SJCRH30 (cell line): ENCODE measurements around the gene RTF2. TPM values are rescaled to one million over a fixed set of nuclear protein-coding genes. Genes with fewer than 3 reads are reported as not detected.

Experiments
- DNase-seq, 2 experiments: peaks; one replicate each; pipeline ENCODE4 v3.0.0-alpha.2; 2015 to 2020
- H3K27ac ChIP-seq: fragments of 250-450 bp; sonication (Bioruptor Pico); 2 replicates; pipeline ENCODE4 v1.5.1; 2020; ENCODE audit warnings: mild to moderate bottlenecking, moderate library complexity
- H3K27me3 ChIP-seq: fragments of 250-450 bp; sonication (Bioruptor Pico); 2 replicates; pipeline ENCODE4 v1.5.1; 2020; ENCODE audit warnings: mild to moderate bottlenecking, moderate library complexity
- H3K36me3 ChIP-seq: fragments of 250-450 bp; sonication (Bioruptor Pico); 2 replicates; pipeline ENCODE4 v1.5.1; 2020; ENCODE audit warnings: mild to moderate bottlenecking, moderate library complexity
- H3K4me1 ChIP-seq: fragments of 250-450 bp; sonication (Bioruptor Pico); 2 replicates; pipeline ENCODE4 v1.5.1; 2020; ENCODE audit warnings: mild to moderate bottlenecking, moderate library complexity
- H3K4me3 ChIP-seq: fragments of 250-450 bp; sonication (Bioruptor Pico); 2 replicates; pipeline ENCODE4 v1.5.1; 2020; ENCODE audit warnings: mild to moderate bottlenecking, moderate library complexity
- H3K9me3 ChIP-seq: fragments of 250-450 bp; sonication (Bioruptor Pico); replicated peaks from 2 replicates; pipeline ENCODE4 v1.5.1; 2020; ENCODE audit warnings: mild to moderate bottlenecking, moderate library complexity
- total RNA-seq: library from RNA; depleted of rRNA; stranded (reverse); fragments of >200 nt; shearing (Covaris generic); gene quantifications from 2 replicates; pipeline ENCODE4 v1.2.3, GENCODE V29; 2014

The RTF2 gene
- total RNA-seq, 1 experiment from 2014 or later = 199 TPM

GRCh38 chr20:56430461-56430860, 38.0 kb upstream of the RTF2 start:
- Histone ChIP-seq H3K27ac (no peak overlapping the region), H3K27me3 (no peaks in the 10 kb centered on the region), H3K4me1 (peaks cover 29% of the 10 kb centered on the region)

GRCh38 chr20:56430957-56431356, 37.5 kb upstream of the RTF2 start:
- DNase-seq = no peak
- Histone ChIP-seq H3K27ac (peak overlapping the region; percentile 81), H3K9me3 (no peaks in the 10 kb centered on the region), H3K27me3 (no peaks in the 10 kb centered on the region), H3K4me1 (peaks cover 29% of the 10 kb centered on the region), H3K4me3 (no peak overlapping the region), H3K36me3 (no peaks in the 10 kb centered on the region)

More at GRCh38 chr20:56430461-56430860, 38.0 kb upstream of the RTF2 start:
- Histone ChIP-seq H3K36me3 (no peaks in the 10 kb centered on the region), H3K4me3 (no peak overlapping the region), H3K9me3 (no peaks in the 10 kb centered on the region)
- no peak for DNase-seq

GRCh38 chr20:56431471-56431870, 37.0 kb upstream of the RTF2 start:
- Histone ChIP-seq H3K27ac (peak overlapping the region; percentile 81), H3K9me3 (no peaks in the 10 kb centered on the region), H3K4me1 (peaks cover 29% of the 10 kb centered on the region), H3K4me3 (peak overlapping the region; percentile 9; the same call in 1 of the 2 replicates), H3K27me3 (no peaks in the 10 kb centered on the region), H3K36me3 (no peaks in the 10 kb centered on the region)
- DNase-seq = peak; percentile 89 to 95

- Histone ChIP-seq H3K9me3 (no peaks in the 10 kb centered on the region), H3K27ac (no peak overlapping the region), H3K36me3 (no peaks in the 10 kb centered on the region), H3K4me3 (no peak overlapping the region), H3K27me3 (no peaks in the 10 kb centered on the region), H3K4me1 (peaks cover 31% of the 10 kb centered on the region)
- no peak for DNase-seq
Observed at GRCh38 chr20:56433221-56433879, 35.1 kb upstream of the RTF2 start.

DNA sequence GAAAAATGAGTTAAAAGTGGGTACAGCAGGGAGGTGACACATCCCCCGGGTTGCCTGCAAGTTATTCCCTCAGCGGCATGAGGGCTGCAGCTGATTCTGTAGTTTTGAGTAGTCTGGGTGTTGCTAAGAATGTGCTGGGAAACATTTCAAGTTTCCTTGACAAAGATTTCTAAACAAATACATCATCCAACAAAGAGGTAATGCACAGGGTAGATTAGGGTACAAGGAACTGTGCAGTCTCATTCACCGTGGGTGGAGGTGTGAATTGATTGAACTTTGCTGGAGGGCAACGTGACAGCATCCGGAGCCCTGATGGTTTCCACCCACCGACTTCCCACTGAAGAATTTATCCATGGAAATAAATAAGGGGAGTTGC, 34.6 kb upstream of the RTF2 start:
- peaks cover 36% of the 10 kb centered on the region for H3K4me1 ChIP-seq
- DNase-seq = no peak
- no peak overlapping the region for H3K27ac ChIP-seq
- H3K4me3 ChIP-seq = no peak overlapping the region
- no peaks in the 10 kb centered on the region for H3K36me3 ChIP-seq
- H3K9me3 ChIP-seq = no peaks in the 10 kb centered on the region
- H3K27me3 ChIP-seq = no peaks in the 10 kb centered on the region

GRCh38 chr20:56437196-56437960, 31.0 kb upstream of the RTF2 start:
- Histone ChIP-seq H3K27ac (no peak overlapping the region), H3K4me3 (no peak overlapping the region), H3K27me3 (no peaks in the 10 kb centered on the region), H3K9me3 (no peaks in the 10 kb centered on the region), H3K4me1 (peaks cover 43% of the 10 kb centered on the region), H3K36me3 (no peaks in the 10 kb centered on the region)
- no peak for DNase-seq

DNA sequence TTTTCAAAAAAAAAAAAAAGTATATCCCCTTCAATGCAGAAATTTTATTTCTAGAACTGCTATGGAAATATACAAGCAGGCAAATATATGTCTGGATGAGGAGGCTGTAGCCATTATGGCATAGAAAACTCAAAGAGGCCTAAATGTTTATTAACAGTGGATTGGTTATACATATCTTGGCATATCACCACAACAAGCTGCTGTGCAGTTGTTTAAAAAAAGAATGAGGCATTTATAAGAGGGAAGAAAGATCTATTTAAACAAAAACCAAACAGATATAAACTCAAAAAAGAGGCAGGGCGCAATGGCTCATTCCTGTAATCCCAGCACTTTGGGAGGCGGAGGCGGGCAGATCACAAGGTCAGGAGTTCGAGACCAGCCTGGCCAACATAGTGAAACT, 30.1 kb upstream of the RTF2 start:
- no peaks in the 10 kb centered on the region for H3K27me3 ChIP-seq
- H3K36me3 ChIP-seq = no peaks in the 10 kb centered on the region
- H3K4me1 ChIP-seq = peaks cover 41% of the 10 kb centered on the region
- H3K9me3 ChIP-seq = no peaks in the 10 kb centered on the region
- no peak for DNase-seq
- peak overlapping the region; percentile 94; the same call in 1 of the 2 replicates for H3K27ac ChIP-seq
- no peak overlapping the region for H3K4me3 ChIP-seq

- Histone ChIP-seq H3K27me3 (no peaks in the 10 kb centered on the region), H3K27ac (peak overlapping the region; percentile 94), H3K36me3 (no peaks in the 10 kb centered on the region), H3K4me1 (peaks cover 52% of the 10 kb centered on the region), H3K9me3 (no peaks in the 10 kb centered on the region), H3K4me3 (no peak overlapping the region)
- peak; percentile 99 to 100 for DNase-seq
Observed at GRCh38 chr20:56439771-56440291, 28.6 kb upstream of the RTF2 start.

DNA sequence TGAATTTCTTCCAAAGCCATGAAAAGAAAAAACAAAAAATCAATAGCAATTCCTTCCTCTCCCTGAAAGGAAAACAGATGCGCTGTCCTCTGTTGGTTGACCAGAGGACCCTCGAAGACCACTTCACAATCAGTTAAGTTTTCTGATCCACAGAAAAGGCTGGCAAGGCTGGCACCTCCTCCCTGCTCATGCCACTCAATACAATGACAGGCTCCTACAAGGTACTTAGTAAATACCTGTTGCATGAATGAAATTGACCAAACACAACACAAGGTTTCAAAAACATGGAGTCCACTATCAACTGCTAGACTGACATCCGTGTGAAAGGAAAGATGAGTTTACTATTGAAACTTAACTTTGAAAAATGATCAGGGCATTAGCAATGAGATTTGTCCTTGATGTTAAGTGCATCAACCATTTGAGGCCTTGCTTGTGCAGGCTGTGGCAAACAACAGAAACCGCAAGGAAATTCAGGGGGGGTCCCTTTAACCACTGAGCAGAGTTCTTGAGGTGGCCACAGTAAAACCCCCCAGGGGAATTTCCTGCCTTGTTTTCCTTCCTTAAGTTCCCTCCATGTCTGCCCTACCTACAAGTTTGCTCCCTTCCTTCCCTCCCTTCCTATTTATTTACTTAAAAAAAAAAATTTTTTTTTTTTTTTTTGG, 27.9 kb upstream of the RTF2 start:
- H3K27ac ChIP-seq = peak overlapping the region; percentile 94
- H3K9me3 ChIP-seq = no peaks in the 10 kb centered on the region
- H3K4me1 ChIP-seq = peaks cover 52% of the 10 kb centered on the region
- peak in 1 of 2 experiments; percentile 59 for DNase-seq
- no peaks in the 10 kb centered on the region for H3K27me3 ChIP-seq
- no peaks in the 10 kb centered on the region for H3K36me3 ChIP-seq
- no peak overlapping the region for H3K4me3 ChIP-seq

GRCh38 chr20:56442389-56443365, 25.8 kb upstream of the RTF2 start:
- H3K4me1 ChIP-seq = peaks cover 62% of the 10 kb centered on the region

GRCh38 chr20:56443654-56444540, 24.5 kb upstream of the RTF2 start:
- peak; percentile 72 for DNase-seq

More at GRCh38 chr20:56442389-56443365, 25.8 kb upstream of the RTF2 start:
- Histone ChIP-seq H3K27ac (peak overlapping the region; percentile 4), H3K9me3 (no peaks in the 10 kb centered on the region), H3K27me3 (no peaks in the 10 kb centered on the region), H3K36me3 (no peaks in the 10 kb centered on the region), H3K4me3 (no peak overlapping the region)
- no peak for DNase-seq

DNA sequence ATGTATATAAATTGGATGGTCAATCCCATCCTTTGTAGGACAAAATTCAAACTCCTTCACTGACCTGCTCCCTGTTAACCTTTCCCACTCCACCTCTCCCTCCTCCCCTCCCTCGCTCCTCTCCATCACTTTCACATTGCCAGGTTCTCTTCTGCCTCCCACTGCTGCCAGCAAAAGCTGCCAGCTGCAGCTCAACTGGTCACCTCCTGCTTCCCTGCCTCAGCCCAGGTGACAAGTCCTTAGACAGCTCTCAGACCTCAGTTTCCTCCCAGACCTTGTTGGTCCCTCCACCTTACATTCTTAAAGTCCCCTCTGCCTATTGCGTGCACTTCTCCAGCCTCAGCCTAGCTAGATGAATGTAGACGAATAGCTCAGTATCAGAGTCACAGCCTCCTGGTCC, 23.3 kb upstream of the RTF2 start:
- H3K36me3 ChIP-seq = no peaks in the 10 kb centered on the region
- H3K4me1 ChIP-seq = peaks cover 44% of the 10 kb centered on the region
- H3K27me3 ChIP-seq = no peaks in the 10 kb centered on the region
- DNase-seq = no peak
- H3K27ac ChIP-seq = no peak overlapping the region
- no peak overlapping the region for H3K4me3 ChIP-seq
- 0 out of 2 replicates have a peak, but pooled peaks cover 3% of the 10 kb centered on the region for H3K9me3 ChIP-seq

More at GRCh38 chr20:56443654-56444540, 24.5 kb upstream of the RTF2 start:
- Histone ChIP-seq H3K9me3 (0 out of 2 replicates have a peak, but pooled peaks cover 3% of the 10 kb centered on the region), H3K27ac (peak overlapping the region; percentile 40), H3K4me3 (peak overlapping the region; percentile 29), H3K4me1 (peaks cover 54% of the 10 kb centered on the region), H3K36me3 (no peaks in the 10 kb centered on the region), H3K27me3 (no peaks in the 10 kb centered on the region)

- H3K27me3 ChIP-seq = no peaks in the 10 kb centered on the region
- no peak for DNase-seq
- peaks cover 40% of the 10 kb centered on the region for H3K4me1 ChIP-seq
- H3K4me3 ChIP-seq = no peak overlapping the region
- 0 out of 2 replicates have a peak, but pooled peaks cover 3% of the 10 kb centered on the region for H3K9me3 ChIP-seq
- H3K36me3 ChIP-seq = no peaks in the 10 kb centered on the region
- H3K27ac ChIP-seq = no peak overlapping the region
Observed at GRCh38 chr20:56445540-56445939, 22.9 kb upstream of the RTF2 start.
